H1 (cell line): ENCODE results near the gene GABPB1. TPM values are rescaled to one million over a fixed set of nuclear protein-coding genes. Genes with fewer than 3 reads are reported as not detected.

ENCODE experiments used
- CTBP2 ChIP-seq: IDR thresholded peaks from 2 replicates; pipeline ENCODE4 v1.7.0; 2011; ENCODE audit warnings: borderline replicate concordance, mild to moderate bottlenecking, moderate library complexity, mixed read lengths, low read length; ENCODE audit not compliant: insufficient read depth, insufficient read length
- MAFK ChIP-seq: IDR thresholded peaks from 2 replicates; pipeline ENCODE4 v1.6.1; 2012; ENCODE audit warnings: low read depth, mild to moderate bottlenecking, improper control_type of control experiment, low read length
- NANOG ChIP-seq: IDR thresholded peaks from 2 replicates; pipeline ENCODE4 v1.6.1; 2011; ENCODE audit warnings: low read length, low read depth, mild to moderate bottlenecking, inconsistent platforms; ENCODE audit not compliant: insufficient read depth, poor library complexity, severe bottlenecking
- RXRA ChIP-seq: IDR thresholded peaks from 2 replicates; pipeline ENCODE4 v1.6.1; 2011; ENCODE audit warnings: low read depth, mild to moderate bottlenecking, low read length, moderate library complexity; ENCODE audit not compliant: insufficient read depth
- SAP30 ChIP-seq: fragments of 300-600 bp; sonication (generic); IDR thresholded peaks from 2 replicates; pipeline ENCODE4 v1.7.1; 2012; ENCODE audit warnings: low read length, moderate library complexity, mild to moderate bottlenecking, inconsistent platforms; ENCODE audit not compliant: insufficient read depth, insufficient replicate concordance
- SIX5 ChIP-seq: IDR thresholded peaks from 2 replicates; pipeline ENCODE4 v1.6.1; 2011; ENCODE audit warnings: mild to moderate bottlenecking, low read depth, low read length
- polyA plus RNA-seq, 7 experiments: library from polyadenylated mRNA; depleted of rRNA in 3 of 7; stranded (reverse) in 5 of 7; unstranded in 2 of 7; fragments of >200 nt in 5 of 7; fragments of 200-250 nt in 2 of 7; gene quantifications; 1 replicate in 5 of 7; 2 replicates in 1 of 7; 4 replicates in 1 of 7; pipeline versions ENCODE4 v1.2.1 to v1.2.3, GENCODE V29; 2011 to 2013; ENCODE audit warnings: missing spikeins in 2 of 7, mixed read lengths in 2 of 7
- total RNA-seq: library from RNA; stranded (reverse); fragmentation: NEBNext Ultra II Directional; extraction: Animal tissue kit (Norgen Biotek cat#: 25700); gene quantifications from 2 replicates; pipeline ENCODE4 v1.2.1, GENCODE V29; 2021
- TF ChIP-seq, protein P1 (sequence below): IDR thresholded peaks from 2 replicates; pipeline ENCODE4 v1.6.1; 2012; ENCODE audit warnings: inconsistent platforms

Gene GABPB1
- total and polyA plus RNA-seq, 2 of the 8 experiments (the other 6 are each of a cell fraction or from before 2014, with no cell fraction given), result 24.5 to 32.3 TPM

DNA sequence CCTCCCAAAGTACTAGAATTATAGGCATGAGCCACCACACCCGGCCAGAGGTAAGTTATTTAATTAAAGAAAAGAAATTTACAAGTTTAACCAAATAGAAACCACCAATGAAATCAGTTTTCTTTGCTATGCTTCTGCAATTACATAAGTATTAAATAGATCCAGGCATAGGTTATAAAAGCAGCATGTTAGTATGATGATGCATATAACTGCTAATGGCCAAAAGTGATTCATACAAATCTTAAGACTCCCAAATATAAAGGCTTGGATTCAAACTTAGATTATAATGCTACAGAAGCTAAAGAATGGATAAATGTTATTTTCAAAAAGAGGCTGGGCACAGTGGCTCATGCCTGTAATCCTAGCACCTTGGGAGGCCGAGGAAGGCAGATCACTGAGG is 56.7 kb downstream of the GABPB1 start (continued):
- no peak for TF ChIP-seq NANOG
- TF ChIP-seq CTBP2, result no peak
- TF ChIP-seq SIX5, result no peak
- TF ChIP-seq SAP30, result no peak
- TF ChIP-seq, protein P1, sequence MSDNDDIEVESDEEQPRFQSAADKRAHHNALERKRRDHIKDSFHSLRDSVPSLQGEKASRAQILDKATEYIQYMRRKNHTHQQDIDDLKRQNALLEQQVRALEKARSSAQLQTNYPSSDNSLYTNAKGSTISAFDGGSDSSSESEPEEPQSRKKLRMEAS, result no peak
- no peak for TF ChIP-seq RXRA
- TF ChIP-seq MAFK, result no peak
